Stimulated activated CD8-positive, alpha-beta memory T cell treated with anti-CD3 and anti-CD28 coated beads, Interleukin-7, amount 100 ng/mL, for 1 hour (primary cell): ENCODE results near the gene PDZD2.
"Not testable (repeated sequence)": the region's sequence is repeated elsewhere in the genome, so short reads cannot be mapped to it uniquely, and the experiment has no call there.

Experiments used
- DNase-seq, 2 donors: peaks; one replicate each; pipeline ENCODE4 v3.0.0-alpha.2; 2020; ENCODE audit warnings: low read depth in 2 of 2

Gene PDZD2

GRCh38 chr5:32039601-32040000 lies 400.7 kb downstream of the PDZD2 start:
- DNase-seq: not testable (repeated sequence)

GRCh38 chr5:32040181-32040695 lies 401.3 kb downstream of the PDZD2 start:
- not testable (repeated sequence) for DNase-seq

GRCh38 chr5:32042551-32042961 lies 403.6 kb downstream of the PDZD2 start:
- DNase-seq: no peak

GRCh38 chr5:32043105-32043504 lies 404.2 kb downstream of the PDZD2 start:
- no peak for DNase-seq

GRCh38 chr5:32044434-32044833 lies 405.5 kb downstream of the PDZD2 start:
- no peak for DNase-seq

GRCh38 chr5:32044939-32045338 lies 406.0 kb downstream of the PDZD2 start:
- no peak for DNase-seq

GRCh38 chr5:32047056-32047455 lies 408.1 kb downstream of the PDZD2 start:
- no peak for DNase-seq

GRCh38 chr5:32051796-32052195 lies 412.9 kb downstream of the PDZD2 start:
- DNase-seq: no peak

- no peak for DNase-seq
Observed at GRCh38 chr5:32055891-32056866, 417.2 kb downstream of the PDZD2 start.

- no peak for DNase-seq
Observed at GRCh38 chr5:32057187-32058096, 418.5 kb downstream of the PDZD2 start.

- DNase-seq: no peak
Observed at GRCh38 chr5:32058101-32058500, 419.2 kb downstream of the PDZD2 start.

GRCh38 chr5:32058997-32059396 lies 420.1 kb downstream of the PDZD2 start:
- no peak for DNase-seq

GRCh38 chr5:32059761-32060530 lies 421.0 kb downstream of the PDZD2 start:
- DNase-seq: no peak

GRCh38 chr5:32061236-32061635 lies 422.3 kb downstream of the PDZD2 start:
- no peak for DNase-seq

GRCh38 chr5:32066448-32066847 lies 427.5 kb downstream of the PDZD2 start:
- no peak for DNase-seq

GRCh38 chr5:32067774-32068470 lies 429.0 kb downstream of the PDZD2 start:
- DNase-seq: no peak

GRCh38 chr5:32068561-32068960 lies 429.6 kb downstream of the PDZD2 start:
- DNase-seq: no peak

GRCh38 chr5:32069396-32069795 lies 430.5 kb downstream of the PDZD2 start:
- DNase-seq: no peak

- no peak for DNase-seq
Observed at GRCh38 chr5:32071351-32071944, 432.5 kb downstream of the PDZD2 start.

GRCh38 chr5:32072054-32072453 lies 433.1 kb downstream of the PDZD2 start:
- DNase-seq: no peak
